Lung (tissue), 12 donors: ENCODE results near the gene DNAH17. TPM values are rescaled to one million over a fixed set of nuclear protein-coding genes. Genes with fewer than 3 reads are reported as not detected.

Experiments
- ATAC-seq: fragments of 200-7000 bp; cut with Tn5 transposase; one replicate; pipeline ENCODE4 v1.9.1; 2020; ENCODE audit warnings: moderate number of reproducible peaks; ENCODE audit not compliant: insufficient read depth, low FRiP score
- DNase-seq, 3 donors: peaks; one replicate each; pipeline ENCODE4 v3.0.0-alpha.2; 2013 to 2017
- H3K27ac ChIP-seq, 2 donors: one replicate each; pipeline ENCODE4 v1.5.1; 2013; ENCODE audit warnings: mild to moderate bottlenecking in 2 of 2, moderate library complexity in 2 of 2, control low read depth in 1 of 2, inconsistent platforms in 1 of 2, low read depth in 1 of 2, low read length in 1 of 2
- H3K27me3 ChIP-seq, 3 donors: one replicate each; pipeline ENCODE4 v1.5.1; 2013; ENCODE audit warnings: low read length in 2 of 3; ENCODE audit not compliant: control insufficient read depth in 3 of 3, insufficient read depth in 3 of 3
- H3K36me3 ChIP-seq, 4 donors: one replicate each; pipeline ENCODE4 v1.5.1; 2013; ENCODE audit warnings: low read length in 4 of 4, mild to moderate bottlenecking in 1 of 4, moderate library complexity in 1 of 4; ENCODE audit not compliant: control insufficient read depth in 4 of 4, insufficient read depth in 4 of 4
- H3K4me1 ChIP-seq, 5 donors: one replicate each; pipeline ENCODE4 v1.5.1; 2013; ENCODE audit warnings: low read length in 5 of 5, mild to moderate bottlenecking in 2 of 5, moderate library complexity in 1 of 5; ENCODE audit not compliant: control insufficient read depth in 5 of 5, insufficient read depth in 5 of 5
- H3K4me3 ChIP-seq: one replicate; pipeline ENCODE4 v1.5.1; 2013; ENCODE audit warnings: mild to moderate bottlenecking, control low read depth, moderate library complexity
- H3K9ac ChIP-seq, 2 donors: one replicate each; pipeline ENCODE4 v1.5.1; 2013; ENCODE audit warnings: low read length in 2 of 2, control low read depth in 1 of 2; ENCODE audit not compliant: insufficient read depth in 1 of 2
- H3K9me3 ChIP-seq, 4 donors: one replicate each; pipeline ENCODE4 v1.5.1; 2013; ENCODE audit warnings: low read length in 3 of 4, mild to moderate bottlenecking in 1 of 4, moderate library complexity in 1 of 4; ENCODE audit not compliant: control insufficient read depth in 4 of 4, insufficient read depth in 3 of 4
- WGBS, 2 donors: extraction: QIAGEN DNeasy Blood & Tissue Kit; methylation state at CpG; one replicate each; pipeline ENCODE4 v1.1.7; 2013; 5-methylcytosine and 5-hydroxymethylcytosine counted together
- polyA plus RNA-seq, 2 donors: library from polyadenylated mRNA; stranded (reverse); fragments of 200-250 nt; gene quantifications; one replicate each; pipeline ENCODE4 v1.2.1, GENCODE V29; 2013
- total RNA-seq, 2 donors: library from RNA; depleted of rRNA in 1 of 2; stranded (reverse); fragments of >200 nt in 1 of 2; gene quantifications; one replicate each; pipeline ENCODE4 v1.2.1, GENCODE V29; 2014 to 2021
- TF ChIP-seq, protein P1 (sequence below): IDR thresholded peaks from 2 replicates; pipeline ENCODE4 v1.5.1; 2012; ENCODE audit warnings: mild to moderate bottlenecking; ENCODE audit errors: control extremely low read depth, extremely low read depth
- donor health status: control.
- donor health status: control.
- donor health status: Bipolar disorder and iron deficiency.
- donor health status: healthy.
- donor health status: DM: yes; HTN: yes; CAD: no.

DNAH17 gene
- total and polyA plus RNA-seq, 4 donors = 0.44 to 1.6 (median 1.2) TPM

DNA sequence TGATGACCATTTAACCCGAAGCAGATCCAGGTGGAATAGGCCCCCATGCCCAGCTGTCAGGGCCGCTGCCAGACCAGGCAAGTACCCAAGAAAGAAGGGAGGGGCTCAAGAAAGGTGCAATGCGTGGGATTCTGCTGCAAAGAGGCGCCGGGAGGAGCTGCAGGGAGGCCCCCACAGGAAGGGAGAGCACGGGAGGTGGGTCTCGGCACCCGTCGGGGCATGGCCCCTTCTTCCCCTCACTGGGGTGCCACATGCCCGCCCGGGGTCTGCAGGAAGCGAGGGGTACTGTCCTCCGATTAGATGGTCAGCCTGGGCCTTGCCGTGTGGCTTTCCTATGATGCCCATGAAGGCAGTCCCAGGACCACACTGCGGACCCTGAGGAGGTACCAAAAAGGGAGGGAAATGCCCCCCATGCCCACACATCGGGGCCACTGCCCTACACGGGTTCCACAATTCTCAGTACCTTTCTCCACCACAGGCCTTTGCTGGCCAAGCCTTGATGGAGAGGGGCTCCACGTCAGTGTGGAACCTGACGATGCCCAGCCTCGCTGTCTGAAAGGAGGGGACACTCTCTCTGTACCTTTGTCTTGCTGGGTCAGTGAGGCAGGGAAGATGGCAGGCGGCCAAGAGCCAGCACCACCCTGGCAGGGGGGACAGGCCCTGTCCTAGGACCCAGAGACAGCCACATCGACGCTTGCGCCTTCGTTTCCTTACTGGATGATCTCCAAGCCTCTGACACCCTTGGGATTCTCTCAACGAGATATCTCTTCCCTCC is 45.5 kb upstream of the DNAH17 start:
- TF ChIP-seq, protein P1, sequence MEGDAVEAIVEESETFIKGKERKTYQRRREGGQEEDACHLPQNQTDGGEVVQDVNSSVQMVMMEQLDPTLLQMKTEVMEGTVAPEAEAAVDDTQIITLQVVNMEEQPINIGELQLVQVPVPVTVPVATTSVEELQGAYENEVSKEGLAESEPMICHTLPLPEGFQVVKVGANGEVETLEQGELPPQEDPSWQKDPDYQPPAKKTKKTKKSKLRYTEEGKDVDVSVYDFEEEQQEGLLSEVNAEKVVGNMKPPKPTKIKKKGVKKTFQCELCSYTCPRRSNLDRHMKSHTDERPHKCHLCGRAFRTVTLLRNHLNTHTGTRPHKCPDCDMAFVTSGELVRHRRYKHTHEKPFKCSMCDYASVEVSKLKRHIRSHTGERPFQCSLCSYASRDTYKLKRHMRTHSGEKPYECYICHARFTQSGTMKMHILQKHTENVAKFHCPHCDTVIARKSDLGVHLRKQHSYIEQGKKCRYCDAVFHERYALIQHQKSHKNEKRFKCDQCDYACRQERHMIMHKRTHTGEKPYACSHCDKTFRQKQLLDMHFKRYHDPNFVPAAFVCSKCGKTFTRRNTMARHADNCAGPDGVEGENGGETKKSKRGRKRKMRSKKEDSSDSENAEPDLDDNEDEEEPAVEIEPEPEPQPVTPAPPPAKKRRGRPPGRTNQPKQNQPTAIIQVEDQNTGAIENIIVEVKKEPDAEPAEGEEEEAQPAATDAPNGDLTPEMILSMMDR = no peak
- Histone ChIP-seq H3K9me3 (no peaks in the 10 kb centered on the region), H3K4me3 (no peak overlapping the region), H3K36me3 (no peaks in the 10 kb centered on the region), H3K4me1 (peaks cover 0 to 3% (median 0%) of the 10 kb centered on the region in 5 donors), H3K9ac (no peak overlapping the region), H3K27me3 (no peaks in the 10 kb centered on the region), H3K27ac (no peak overlapping the region)
- ATAC-seq (no peak), DNase-seq (no peak)
- 93 to 95% methylated on average over 25 to 26 of the region's 26 CpGs for WGBS, 2 donors

- no peaks in the 10 kb centered on the region for H3K9me3 ChIP-seq
- H3K27ac ChIP-seq = no peak overlapping the region
- H3K36me3 ChIP-seq = no peaks in the 10 kb centered on the region
- no peak for ATAC-seq
- TF ChIP-seq, protein P1 = no peak
- H3K4me1 ChIP-seq = peaks cover 0 to 3% (median 0%) of the 10 kb centered on the region in 5 donors
- H3K4me3 ChIP-seq = no peak overlapping the region
- no peak overlapping the region for H3K9ac ChIP-seq
- DNase-seq = no peak
- WGBS, 2 donors = 90 to 94% methylated on average over 26 of the region's 26 CpGs
- H3K27me3 ChIP-seq = no peaks in the 10 kb centered on the region
These were observed 44.7 kb upstream of the DNAH17 start for GRCh38 chr17:78621720-78622490.

GRCh38 chr17:78620099-78620498 is 42.9 kb upstream of the DNAH17 start:
- Histone ChIP-seq H3K27me3 (no peaks in the 10 kb centered on the region), H3K9me3 (no peaks in the 10 kb centered on the region), H3K4me3 (no peak overlapping the region), H3K36me3 (no peaks in the 10 kb centered on the region), H3K4me1 (peaks cover 0 to 3% (median 0%) of the 10 kb centered on the region in 5 donors), H3K9ac (no peak overlapping the region), H3K27ac (no peak overlapping the region)
- TF ChIP-seq, protein P1 = no peak
- 77 to 85% methylated on average over 5 of the region's 5 CpGs for WGBS, 2 donors
- no peak for ATAC-seq
- no peak for DNase-seq
